Left forelimb (tissue), 1 donor: ENCODE data around the gene FOXK1.

ENCODE experiments used
- DNase-seq: peaks from one replicate; pipeline ENCODE4 v3.0.0-alpha.2; 2018; ENCODE audit warnings: low spot score

The FOXK1 gene

DNA sequence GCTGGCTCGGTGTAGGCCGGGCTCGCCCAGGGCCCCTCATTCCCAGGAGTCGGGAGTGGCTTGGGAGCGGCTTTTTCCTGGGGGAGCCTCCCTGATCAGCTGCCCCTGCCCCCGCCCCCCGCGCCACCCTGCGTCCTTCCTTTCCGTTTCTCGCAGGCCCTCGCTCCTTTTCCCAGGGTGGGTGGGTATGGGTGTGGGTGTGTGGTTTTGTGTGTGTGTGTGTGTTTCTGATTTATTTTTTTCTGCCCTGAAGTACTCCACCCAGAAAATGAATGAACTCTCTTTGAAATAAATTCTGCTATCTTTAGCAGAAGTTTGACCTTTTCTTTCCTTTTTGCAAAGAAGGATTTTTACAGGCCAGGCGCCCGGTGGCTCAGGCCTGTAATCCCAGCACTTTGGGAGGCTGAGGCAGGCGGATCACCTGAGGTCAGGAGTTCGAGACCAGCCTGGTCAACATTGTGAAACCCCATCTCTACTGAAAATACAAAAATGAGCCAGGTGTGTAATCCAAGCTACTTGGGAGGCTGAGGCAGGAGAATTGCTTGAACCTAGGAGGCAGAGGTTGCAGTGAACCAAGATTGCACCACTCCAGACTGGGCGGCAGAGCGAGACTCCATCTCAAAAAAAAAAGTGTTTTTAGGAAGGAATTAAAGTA, 63.3 kb downstream of the FOXK1 start:
- no peak for DNase-seq

- DNase-seq = no peak
Observed at GRCh38 chr7:4745971-4746919, 64.2 kb downstream of the FOXK1 start.

GRCh38 chr7:4747013-4747412, 64.9 kb downstream of the FOXK1 start:
- no peak for DNase-seq

GRCh38 chr7:4747746-4748145, 65.7 kb downstream of the FOXK1 start:
- DNase-seq = no peak

DNA sequence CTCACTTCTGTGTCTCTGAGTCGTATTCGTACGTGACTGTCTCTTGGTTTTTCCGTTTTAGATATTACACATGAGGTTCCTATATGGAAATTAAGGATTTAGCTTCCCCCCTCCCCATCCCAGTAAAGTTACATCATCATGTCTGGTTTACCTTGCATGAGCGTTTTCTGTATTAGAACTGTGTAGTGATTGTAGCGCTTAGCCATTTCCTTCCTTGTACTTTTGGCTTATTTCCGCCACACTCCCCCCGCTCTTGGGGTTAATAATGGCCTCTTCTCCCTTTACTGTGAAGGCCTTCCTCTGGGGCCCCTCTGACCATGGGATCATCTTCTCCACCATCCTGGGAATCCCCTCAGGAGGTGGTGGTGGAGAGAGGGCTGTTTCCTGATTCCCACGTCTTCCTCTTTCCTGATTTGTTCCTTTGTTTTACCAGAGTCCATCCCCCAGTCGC, 66.2 kb downstream of the FOXK1 start:
- DNase-seq = no peak

GRCh38 chr7:4749363-4749762, 67.3 kb downstream of the FOXK1 start:
- DNase-seq = no peak

- no peak for DNase-seq
Observed at GRCh38 chr7:4749798-4750197, 67.7 kb downstream of the FOXK1 start.

- DNase-seq = no peak
Observed at GRCh38 chr7:4751398-4751947, 69.4 kb downstream of the FOXK1 start.

DNA sequence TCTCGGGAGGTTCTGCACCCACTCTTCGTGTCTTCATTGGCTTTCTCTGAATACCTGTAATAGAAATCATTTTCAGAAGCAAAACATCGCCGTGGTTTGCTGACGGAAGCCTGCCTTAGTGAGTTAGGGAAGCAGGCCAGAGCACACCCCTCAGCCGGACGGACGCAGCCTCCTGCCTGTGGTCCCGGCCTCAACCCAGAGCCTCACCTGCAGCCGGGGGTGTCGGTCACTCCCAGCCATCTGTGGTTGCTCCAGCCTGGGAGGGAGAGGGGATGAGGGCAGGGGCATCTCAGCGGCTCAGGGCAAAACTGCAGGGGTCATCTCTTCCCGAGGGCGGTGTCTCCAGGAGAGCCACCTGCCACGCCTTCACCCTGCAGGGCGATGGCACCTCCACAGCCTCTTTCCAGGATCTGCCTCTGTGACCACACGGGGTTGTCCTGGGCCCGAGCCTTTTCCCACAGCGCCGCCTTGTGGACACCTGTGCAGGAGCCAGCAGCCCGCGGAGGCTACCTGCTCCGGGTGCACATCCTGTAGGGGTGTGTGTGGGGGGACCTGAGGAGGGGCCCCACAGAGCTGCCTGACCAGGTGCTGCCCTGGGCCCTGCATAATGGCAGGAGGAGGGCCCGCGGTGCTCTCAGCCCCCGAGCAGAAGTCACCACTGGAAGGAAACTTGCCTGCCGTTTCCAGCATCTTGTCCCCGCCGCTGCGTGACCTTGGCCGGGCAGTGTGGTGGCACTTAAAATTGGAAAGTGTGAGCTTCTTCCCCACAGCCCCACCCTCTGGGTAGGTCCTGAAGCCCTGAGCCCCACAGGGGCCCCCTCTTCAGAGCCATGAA, 71.7 kb downstream of the FOXK1 start:
- no peak for DNase-seq

GRCh38 chr7:4754433-4755010, 72.4 kb downstream of the FOXK1 start:
- no peak for DNase-seq

DNA sequence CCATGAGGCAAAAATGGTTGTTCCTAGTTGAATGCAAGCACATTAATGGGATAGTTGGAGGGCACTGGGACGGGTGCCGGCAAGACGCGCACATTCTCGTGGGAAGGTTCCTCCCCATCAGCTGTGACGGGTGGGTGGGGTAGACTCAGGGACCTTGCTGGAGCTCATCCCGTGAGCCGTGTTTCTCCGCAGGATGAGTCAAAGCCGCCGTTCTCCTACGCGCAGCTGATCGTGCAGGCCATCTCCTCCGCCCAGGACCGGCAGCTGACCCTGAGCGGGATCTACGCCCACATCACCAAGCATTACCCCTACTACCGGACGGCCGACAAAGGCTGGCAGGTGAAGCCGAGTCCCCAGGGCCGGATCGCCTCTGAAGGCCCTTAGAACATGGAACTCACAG, 73.0 kb downstream of the FOXK1 start:
- no peak for DNase-seq

DNA sequence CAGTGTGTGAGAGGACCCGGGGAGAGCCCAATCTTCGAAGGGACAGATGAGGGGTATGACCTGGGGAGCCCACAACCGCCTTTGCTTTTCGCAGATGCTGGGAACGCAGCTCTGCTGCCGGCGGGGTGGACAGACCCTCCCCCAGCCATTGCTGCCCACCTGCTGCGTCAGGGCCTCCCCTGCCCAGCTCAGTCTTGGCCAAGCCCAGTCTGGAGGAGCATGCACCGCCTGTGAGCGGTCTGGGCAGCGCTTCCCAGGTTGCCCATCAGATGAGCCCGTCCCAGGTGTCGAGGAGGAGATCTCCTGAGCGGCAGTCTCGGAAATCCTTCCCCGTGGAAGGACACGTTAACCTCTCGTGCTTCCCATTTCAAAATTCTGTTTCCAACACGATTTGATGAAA, 76.0 kb downstream of the FOXK1 start:
- DNase-seq = no peak

GRCh38 chr7:4758791-4759190, 76.7 kb downstream of the FOXK1 start:
- no peak for DNase-seq

DNA sequence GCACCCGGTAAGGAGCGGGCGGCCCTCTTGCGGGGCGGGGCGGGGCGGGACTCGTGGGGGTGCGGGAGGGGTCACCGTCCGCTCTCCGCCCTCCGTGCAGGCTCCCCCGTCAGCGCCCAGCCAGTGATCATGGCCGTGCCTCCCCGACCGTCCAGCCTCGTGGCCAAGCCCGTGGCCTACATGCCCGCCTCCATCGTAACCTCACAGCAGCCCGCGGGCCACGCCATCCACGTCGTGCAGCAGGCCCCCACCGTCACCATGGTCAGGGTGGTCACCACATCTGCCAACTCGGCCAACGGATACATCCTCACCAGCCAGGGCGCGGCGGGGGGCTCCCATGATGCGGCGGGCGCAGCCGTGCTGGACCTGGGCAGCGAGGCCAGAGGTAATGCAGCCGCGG, 77.1 kb downstream of the FOXK1 start:
- DNase-seq = no peak

DNA sequence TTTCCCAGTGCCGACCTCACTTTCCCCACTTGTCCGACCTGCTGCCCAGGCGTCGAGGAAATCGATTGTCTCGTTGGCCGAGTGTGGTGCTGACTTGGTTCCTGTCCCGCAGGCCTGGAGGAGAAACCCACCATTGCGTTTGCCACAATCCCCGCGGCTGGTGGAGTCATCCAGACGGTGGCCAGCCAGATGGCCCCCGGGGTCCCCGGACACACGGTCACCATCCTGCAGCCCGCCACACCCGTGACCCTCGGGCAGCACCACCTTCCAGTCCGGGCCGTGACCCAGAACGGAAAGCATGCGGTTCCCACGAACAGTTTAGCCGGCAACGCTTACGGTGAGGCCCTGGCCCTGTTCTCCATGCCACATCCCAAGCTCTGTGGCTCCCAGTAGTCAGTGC, 78.9 kb downstream of the FOXK1 start:
- DNase-seq = no peak

GRCh38 chr7:4762121-4763055, 80.3 kb downstream of the FOXK1 start:
- no peak for DNase-seq

DNA sequence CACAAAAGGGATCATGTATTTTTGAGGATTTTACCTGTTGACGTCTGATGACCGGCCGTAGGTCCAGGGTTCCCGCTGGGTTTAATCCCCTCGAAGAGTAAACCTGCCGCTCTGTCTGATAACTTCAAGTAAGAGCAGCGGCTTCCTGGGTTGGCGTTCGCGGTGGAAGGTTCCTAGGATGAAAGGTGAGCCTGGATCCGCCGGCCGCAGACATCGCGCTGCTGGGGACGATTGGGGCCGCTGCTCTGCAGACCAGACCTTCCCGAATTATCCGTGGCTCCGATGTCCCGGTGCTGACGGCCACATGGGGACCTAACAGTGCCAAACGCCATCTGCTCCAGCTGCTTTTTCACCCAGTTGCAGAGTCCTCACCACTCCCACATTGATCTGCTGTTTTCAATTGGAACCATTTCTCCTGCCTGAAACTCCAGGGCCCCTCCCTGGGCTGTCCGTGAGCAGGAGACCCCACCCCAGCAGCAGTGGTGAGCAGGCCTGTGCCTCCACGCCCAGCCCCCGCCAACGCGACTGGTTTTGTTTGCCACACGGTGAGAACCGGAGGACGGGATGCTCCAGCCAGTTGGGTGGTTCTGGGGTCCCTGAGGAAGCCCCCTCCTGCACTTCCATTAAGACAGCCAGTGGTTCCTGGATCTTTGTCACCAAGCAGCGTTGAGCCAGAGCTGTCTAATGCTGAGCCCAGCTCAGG, 81.1 kb downstream of the FOXK1 start:
- no peak for DNase-seq

- DNase-seq = no peak
Observed at GRCh38 chr7:4763794-4764185, 81.7 kb downstream of the FOXK1 start.

GRCh38 chr7:4764402-4765007, 82.4 kb downstream of the FOXK1 start:
- DNase-seq = no peak
